ENCODE data around the gene ZNF205. TPM values are rescaled to one million over a fixed set of nuclear protein-coding genes. Genes with fewer than 3 reads are reported as not detected.

ZNF205 gene
- polyA plus RNA-seq, 1 donor: 12.8 TPM

DNA sequence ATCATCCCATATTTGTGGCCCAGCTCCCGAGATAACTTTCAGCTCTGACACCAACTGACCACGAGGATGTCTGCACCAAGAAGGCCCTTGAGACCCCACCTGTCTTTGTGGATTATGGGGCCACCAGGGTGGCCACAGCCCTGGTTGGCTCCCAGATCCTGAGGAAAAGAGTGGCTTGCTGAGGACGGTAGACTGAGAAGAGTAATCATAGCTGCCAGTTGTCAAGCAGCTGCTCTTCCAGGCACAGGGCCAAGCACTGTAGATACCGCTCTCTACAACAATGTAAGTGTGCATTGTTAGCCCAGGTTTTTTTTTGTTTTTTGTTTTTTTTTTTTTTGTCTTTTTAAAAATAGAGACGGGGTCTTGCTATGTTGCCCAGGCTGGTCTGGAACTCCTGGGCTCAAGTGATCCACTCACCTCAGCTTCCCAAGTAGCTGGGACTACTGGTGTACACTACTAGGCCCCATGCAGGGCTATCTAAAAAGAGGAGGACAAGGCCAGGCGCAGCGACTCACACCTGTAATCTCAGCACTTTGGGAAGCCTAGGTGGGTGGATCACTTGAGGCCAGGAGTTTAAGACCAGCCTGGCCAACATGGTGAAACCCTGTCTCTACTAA, 9.6 kb downstream of the ZNF205 start:
- H3K4me1 ChIP-seq (ENCODE audit: control insufficient read depth, insufficient read depth, low read length): peaks cover 6% of the 10 kb centered on the region
- no peak overlapping the region for H3K4me3 ChIP-seq (ENCODE audit: low read length)
- H3K36me3 ChIP-seq (ENCODE audit: control insufficient read depth, insufficient read depth, low read length): peaks cover 35% of the 10 kb centered on the region
- no peak overlapping the region for H3K27ac ChIP-seq (ENCODE audit: low read length)
- DNase-seq: no peak
- H3K9me3 ChIP-seq (ENCODE audit: control insufficient read depth, low read depth, low read length): no peaks in the 10 kb centered on the region
- 86% methylated on average over 1 of the region's 7 CpGs for WGBS (ENCODE audit: insufficient coverage, low lambda C conversion rate)
- H3K27me3 ChIP-seq (ENCODE audit: control insufficient read depth, insufficient read depth, low read length): no peaks in the 10 kb centered on the region

DNA sequence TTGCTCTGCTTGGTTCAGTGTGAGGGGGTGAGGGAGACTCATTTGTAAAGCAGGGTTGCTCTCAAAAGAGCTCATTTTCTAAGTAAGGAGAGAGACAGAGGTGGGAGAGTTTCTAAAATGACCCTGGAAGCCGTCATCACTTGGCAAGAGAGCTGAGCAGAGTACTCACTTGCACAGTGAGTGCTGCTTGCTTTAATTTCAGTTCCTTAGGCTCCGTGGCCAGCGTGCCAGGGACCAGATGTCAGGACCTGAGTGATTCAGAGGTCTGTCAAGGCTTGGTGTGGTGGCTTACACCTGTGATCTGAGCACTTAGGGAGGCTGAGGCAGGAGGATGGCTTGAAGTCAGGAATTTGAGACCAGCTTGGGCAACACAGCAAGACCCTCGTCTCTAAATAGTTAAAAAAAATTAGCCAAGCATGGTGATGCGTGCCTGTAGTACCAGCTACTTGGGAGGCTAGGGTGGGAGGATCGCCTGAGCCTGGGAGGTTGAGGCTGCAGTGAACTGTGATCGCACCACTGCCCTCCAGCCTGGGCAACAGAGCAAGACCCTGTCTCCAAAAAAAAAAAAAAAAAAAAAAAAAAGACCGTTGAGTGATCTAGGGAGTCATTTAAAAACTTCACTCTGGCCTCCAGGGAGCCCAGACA, 10.7 kb downstream of the ZNF205 start:
- Histone ChIP-seq H3K4me1 (ENCODE audit: control insufficient read depth, insufficient read depth, low read length) (peaks cover 6% of the 10 kb centered on the region), H3K36me3 (ENCODE audit: control insufficient read depth, insufficient read depth, low read length) (peaks cover 33% of the 10 kb centered on the region), H3K4me3 (ENCODE audit: low read length) (no peak overlapping the region), H3K27ac (ENCODE audit: low read length) (no peak overlapping the region), H3K27me3 (ENCODE audit: control insufficient read depth, insufficient read depth, low read length) (no peaks in the 10 kb centered on the region), H3K9me3 (ENCODE audit: control insufficient read depth, low read depth, low read length) (no peaks in the 10 kb centered on the region)
- 60% methylated on average over 2 of the region's 8 CpGs for WGBS (ENCODE audit: insufficient coverage, low lambda C conversion rate)
- DNase-seq: no peak

DNA sequence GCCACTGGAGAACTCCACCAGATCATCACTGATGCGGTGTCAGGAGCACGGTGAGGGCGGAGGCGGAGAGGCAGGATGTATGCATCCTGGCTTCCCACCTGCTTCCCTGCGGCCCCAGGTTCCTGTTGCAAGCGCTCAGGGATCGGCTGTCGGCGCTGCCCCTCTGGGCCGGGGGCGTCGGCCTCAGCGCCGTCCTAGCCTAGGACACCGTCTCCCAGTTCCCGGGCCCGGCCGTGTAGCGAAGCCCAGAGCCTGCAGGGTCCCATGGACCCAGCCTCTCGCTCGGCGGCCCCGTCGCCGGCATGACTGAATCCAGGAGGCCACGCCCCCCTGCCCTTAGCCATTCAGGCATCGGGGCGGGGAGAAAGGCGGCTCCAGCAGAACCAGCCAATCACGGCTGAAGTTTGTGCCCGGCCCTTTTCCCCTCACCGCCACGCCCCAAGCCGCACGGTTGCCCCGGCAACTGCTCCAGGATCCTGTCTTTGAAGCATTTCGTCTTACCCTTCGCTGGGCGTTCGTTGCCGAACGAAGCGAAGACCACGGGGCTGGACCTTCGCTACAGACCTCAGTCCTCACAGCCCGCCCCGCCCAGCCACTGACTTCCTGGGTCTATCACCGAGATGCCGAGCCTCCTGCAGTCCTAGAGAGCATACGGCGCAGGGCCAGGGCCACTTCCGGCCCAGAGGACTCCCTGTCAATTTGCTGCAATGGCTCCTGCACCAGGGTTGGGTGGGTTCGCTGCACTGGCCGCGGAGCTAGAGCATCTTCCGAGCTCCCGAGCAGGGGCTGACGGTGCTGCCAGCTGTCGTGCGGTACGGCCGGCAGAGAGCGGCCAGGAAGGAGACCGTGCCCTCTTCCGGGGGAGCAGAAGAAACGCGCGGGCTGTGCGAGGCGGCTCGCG, 11.8 kb downstream of the ZNF205 start:
- Histone ChIP-seq H3K27me3 (ENCODE audit: control insufficient read depth, insufficient read depth, low read length) (no peaks in the 10 kb centered on the region), H3K36me3 (ENCODE audit: control insufficient read depth, insufficient read depth, low read length) (peaks cover 24% of the 10 kb centered on the region), H3K9me3 (ENCODE audit: control insufficient read depth, low read depth, low read length) (no peaks in the 10 kb centered on the region), H3K4me1 (ENCODE audit: control insufficient read depth, insufficient read depth, low read length) (peaks cover 8% of the 10 kb centered on the region), H3K27ac (ENCODE audit: low read length) (peak overlapping the region; percentile 67), H3K4me3 (ENCODE audit: low read length) (peak overlapping the region; percentile 80)
- WGBS (ENCODE audit: insufficient coverage, low lambda C conversion rate): no CpG with 5 or more reads among the region's 72 CpGs
- peak; percentile 95 to 96 for DNase-seq

DNA sequence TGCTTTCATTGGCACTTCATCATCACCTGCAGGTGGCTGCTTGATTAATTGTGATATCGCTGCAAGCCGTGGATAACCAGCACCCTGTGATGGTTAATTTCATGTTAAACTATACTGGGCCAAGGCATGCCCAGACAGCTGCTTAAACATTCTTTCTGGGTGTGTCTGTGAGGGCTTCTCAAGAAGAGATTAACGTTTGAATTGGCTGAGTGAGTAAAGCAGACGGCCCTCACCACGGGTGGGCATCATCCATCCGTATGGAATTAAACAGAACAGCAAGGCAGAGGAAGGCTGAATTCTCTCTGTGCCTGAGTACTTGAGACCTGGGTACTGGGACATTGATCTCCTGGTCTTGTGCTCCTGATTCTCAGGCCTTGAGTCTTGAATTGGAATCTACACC, 15.4 kb downstream of the ZNF205 start:
- H3K4me1 ChIP-seq (ENCODE audit: control insufficient read depth, insufficient read depth, low read length): peaks cover 12% of the 10 kb centered on the region
- no peak for DNase-seq
- no peaks in the 10 kb centered on the region for H3K9me3 ChIP-seq (ENCODE audit: control insufficient read depth, low read depth, low read length)
- no peak overlapping the region for H3K27ac ChIP-seq (ENCODE audit: low read length)
- H3K4me3 ChIP-seq (ENCODE audit: low read length): no peak overlapping the region
- peaks cover 9% of the 10 kb centered on the region for H3K36me3 ChIP-seq (ENCODE audit: control insufficient read depth, insufficient read depth, low read length)
- H3K27me3 ChIP-seq (ENCODE audit: control insufficient read depth, insufficient read depth, low read length): no peaks in the 10 kb centered on the region
- no CpG with 5 or more reads among the region's 6 CpGs for WGBS (ENCODE audit: insufficient coverage, low lambda C conversion rate)

DNA sequence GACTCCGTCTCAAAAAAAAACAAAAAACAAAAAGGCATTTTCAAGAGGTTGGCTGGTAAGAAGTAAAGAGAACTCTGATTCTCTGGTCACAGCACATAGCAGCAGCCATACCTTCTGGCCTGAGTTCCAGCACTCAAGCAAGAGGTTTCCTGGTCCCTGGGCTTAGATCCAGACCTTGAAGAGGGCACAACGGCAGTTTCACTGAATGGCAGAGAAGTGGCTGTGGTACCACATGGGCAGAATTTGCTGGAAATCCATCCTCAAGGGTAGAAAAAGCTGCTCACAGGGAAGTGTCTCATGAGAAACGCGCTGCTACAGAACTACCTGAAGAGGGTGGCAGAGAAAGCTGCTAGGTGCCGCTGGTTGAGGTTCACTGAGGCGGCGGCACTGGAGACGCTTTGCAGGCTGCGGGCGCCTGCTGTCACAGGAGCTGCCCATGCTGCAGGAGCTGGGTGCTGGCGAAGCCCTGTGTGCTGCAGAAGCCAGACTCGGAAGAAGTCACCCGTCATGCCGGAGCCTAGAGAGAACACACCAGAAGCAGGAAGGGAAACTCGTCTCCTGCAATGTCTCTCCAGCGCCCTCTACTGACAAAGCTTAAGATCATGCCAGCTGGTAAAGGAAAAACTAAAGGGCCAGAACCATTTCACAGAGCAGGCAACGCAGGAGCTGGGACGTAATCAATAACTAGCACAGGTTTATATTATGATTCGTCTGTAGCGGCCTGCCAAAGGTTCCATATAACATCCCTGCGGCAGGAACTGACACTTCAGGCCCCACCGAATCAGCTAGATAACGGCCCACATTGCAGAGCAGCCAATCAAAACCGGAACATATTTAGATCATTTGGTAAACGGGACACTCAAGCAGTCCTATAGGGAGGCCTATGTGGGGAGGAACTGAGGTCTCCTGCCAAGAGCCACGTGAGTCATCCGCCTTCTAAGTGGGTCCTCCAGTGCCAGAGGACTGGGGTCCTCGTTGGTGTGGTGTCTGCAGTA, 17.0 kb downstream of the ZNF205 start:
- H3K4me1 ChIP-seq (ENCODE audit: control insufficient read depth, insufficient read depth, low read length): peaks cover 12% of the 10 kb centered on the region
- peak overlapping the region; percentile 23 for H3K4me3 ChIP-seq (ENCODE audit: low read length)
- 8% methylated on average over 2 of the region's 28 CpGs for WGBS (ENCODE audit: insufficient coverage, low lambda C conversion rate)
- no peaks in the 10 kb centered on the region for H3K27me3 ChIP-seq (ENCODE audit: control insufficient read depth, insufficient read depth, low read length)
- peak overlapping the region; percentile 38 for H3K27ac ChIP-seq (ENCODE audit: low read length)
- DNase-seq: peak; percentile 80 to 85
- H3K36me3 ChIP-seq (ENCODE audit: control insufficient read depth, insufficient read depth, low read length): peaks cover 9% of the 10 kb centered on the region
- H3K9me3 ChIP-seq (ENCODE audit: control insufficient read depth, low read depth, low read length): no peaks in the 10 kb centered on the region

DNA sequence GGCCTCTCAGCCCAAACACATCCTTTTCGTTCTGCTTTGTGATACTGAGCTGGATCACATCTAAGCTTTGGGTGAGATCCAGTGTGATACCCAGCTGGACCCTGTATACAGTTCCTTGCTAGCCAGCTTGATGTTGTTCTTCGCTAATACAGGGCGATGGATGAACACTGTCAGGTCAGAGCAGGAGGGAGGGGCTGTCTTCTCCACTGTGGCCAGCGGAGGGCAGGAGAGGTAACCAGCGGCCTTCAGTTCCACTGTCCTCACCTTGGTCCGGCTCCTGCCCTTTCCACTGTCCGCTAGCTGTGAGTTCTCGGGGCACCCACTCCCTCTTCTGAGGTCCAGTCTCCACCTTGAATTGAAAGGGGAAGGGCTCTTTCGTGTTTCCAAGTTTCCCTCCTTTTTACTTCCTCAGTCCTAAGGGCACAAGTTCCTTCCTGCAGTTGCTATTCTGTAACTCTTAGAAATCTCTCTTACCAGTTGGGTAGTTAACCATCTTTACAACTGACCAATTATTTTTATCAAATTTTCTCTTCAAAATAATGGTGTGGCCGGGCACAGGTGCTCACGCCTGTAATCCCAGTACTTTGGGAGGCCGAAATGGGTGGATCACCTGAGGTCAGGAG, 19.5 kb downstream of the ZNF205 start:
- H3K36me3 ChIP-seq (ENCODE audit: control insufficient read depth, insufficient read depth, low read length): peaks cover 9% of the 10 kb centered on the region
- H3K9me3 ChIP-seq (ENCODE audit: control insufficient read depth, low read depth, low read length): no peaks in the 10 kb centered on the region
- H3K27me3 ChIP-seq (ENCODE audit: control insufficient read depth, insufficient read depth, low read length): no peaks in the 10 kb centered on the region
- H3K27ac ChIP-seq (ENCODE audit: low read length): peak overlapping the region; percentile 27
- peaks cover 17% of the 10 kb centered on the region for H3K4me1 ChIP-seq (ENCODE audit: control insufficient read depth, insufficient read depth, low read length)
- 83% methylated on average over 1 of the region's 12 CpGs for WGBS (ENCODE audit: insufficient coverage, low lambda C conversion rate)
- peak in 1 of 2 donors; percentile 52 for DNase-seq
- no peak overlapping the region for H3K4me3 ChIP-seq (ENCODE audit: low read length)

DNA sequence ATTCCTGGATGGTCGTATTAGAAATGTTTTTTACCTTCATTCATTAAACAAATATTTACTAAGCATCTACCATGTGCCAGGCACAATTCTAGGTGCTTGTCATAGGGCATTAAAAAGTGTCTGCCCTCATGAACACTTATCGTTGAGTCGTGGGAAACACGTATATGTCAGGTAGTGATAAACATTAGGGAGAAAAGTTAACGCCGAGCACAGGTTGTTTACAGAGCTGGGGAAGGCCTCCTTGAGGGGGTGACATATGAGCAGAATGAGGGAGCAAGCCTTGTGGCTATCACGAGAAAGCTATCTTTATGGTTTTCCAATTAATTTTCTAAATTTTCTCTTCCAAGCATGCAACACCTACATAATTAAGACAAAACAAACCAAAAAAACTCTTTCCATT, 21.5 kb downstream of the ZNF205 start:
- H3K4me1 ChIP-seq (ENCODE audit: control insufficient read depth, insufficient read depth, low read length): peaks cover 17% of the 10 kb centered on the region
- WGBS (ENCODE audit: insufficient coverage, low lambda C conversion rate): no CpG with 5 or more reads among the region's 7 CpGs
- DNase-seq: peak in 1 of 2 donors; percentile 38

DNA sequence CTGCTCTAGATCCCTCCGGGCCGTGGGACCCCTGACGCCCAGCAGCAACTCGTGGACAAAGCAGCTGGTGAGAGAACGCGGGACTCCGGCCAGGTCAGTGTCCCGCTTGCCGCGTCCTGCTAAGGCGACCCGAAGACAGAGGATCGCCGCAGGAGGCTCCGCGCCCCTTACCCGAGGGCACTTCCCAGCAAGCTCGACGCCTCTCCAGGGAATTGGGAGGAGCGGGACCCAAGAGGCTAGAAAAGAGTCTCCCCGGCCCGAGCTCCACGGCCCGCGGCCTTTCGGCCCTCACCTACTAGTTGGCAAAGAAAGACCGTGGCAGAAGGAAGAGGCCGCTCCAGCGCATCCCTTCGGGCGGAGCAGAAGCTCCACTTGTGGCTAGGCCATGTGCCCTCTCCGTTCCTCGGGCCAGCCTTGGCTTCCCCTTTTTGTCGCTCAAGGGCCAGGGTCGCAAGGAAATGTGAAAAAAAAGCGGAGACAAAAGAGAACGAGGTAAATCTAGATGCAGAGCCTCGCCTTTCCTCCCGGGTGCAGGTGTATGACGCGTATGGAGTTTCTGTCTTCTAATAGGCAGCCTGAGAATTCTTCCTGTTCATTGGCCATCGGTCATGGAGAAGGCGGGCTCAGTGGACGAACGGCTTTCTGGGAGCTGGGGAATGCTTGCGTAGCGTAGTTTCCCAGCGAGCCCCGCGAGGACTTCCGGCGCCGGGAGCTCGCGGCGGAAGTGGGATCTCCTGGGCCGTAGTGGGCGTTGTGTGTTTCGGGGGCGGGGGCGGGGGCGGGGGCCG, 22.1 kb downstream of the ZNF205 start, which contains the start of gene ZNF213:
ZNF213 (plus strand) TSS at position 692 of the 788 bp plus-strand sequence. CDS start 2,252 bp downstream, outside the sequence.
- peak; percentile 99 for DNase-seq
- Histone ChIP-seq H3K4me1 (ENCODE audit: control insufficient read depth, insufficient read depth, low read length) (peaks cover 15% of the 10 kb centered on the region), H3K27ac (ENCODE audit: low read length) (peak within 1 kb of the TSS; percentile 92), H3K4me3 (ENCODE audit: low read length) (peak within 1 kb of the TSS; percentile 87), H3K36me3 (ENCODE audit: control insufficient read depth, insufficient read depth, low read length) (peaks cover 17% of the 10 kb centered on the region), H3K27me3 (ENCODE audit: control insufficient read depth, insufficient read depth, low read length) (no peaks in the 10 kb centered on the region), H3K9me3 (ENCODE audit: control insufficient read depth, low read depth, low read length) (no peaks in the 10 kb centered on the region)
- WGBS (ENCODE audit: insufficient coverage, low lambda C conversion rate): 0% methylated on average over 3 of the region's 63 CpGs

More for the DNA sequence above, 21.5 kb downstream of the ZNF205 start:
- H3K36me3 ChIP-seq (ENCODE audit: control insufficient read depth, insufficient read depth, low read length): peaks cover 13% of the 10 kb centered on the region
- peak overlapping the region; percentile 92 for H3K27ac ChIP-seq (ENCODE audit: low read length)
- peak overlapping the region; percentile 81 for H3K4me3 ChIP-seq (ENCODE audit: low read length)
- no peaks in the 10 kb centered on the region for H3K27me3 ChIP-seq (ENCODE audit: control insufficient read depth, insufficient read depth, low read length)
- H3K9me3 ChIP-seq (ENCODE audit: control insufficient read depth, low read depth, low read length): no peaks in the 10 kb centered on the region
